ENCODE data around the gene SNTG2. TPM values are rescaled to one million over a fixed set of nuclear protein-coding genes. Genes with fewer than 3 reads are reported as not detected.

The SNTG2 gene
- total RNA-seq, 2 donors from 2014 or later: 2.0 to 5.0 TPM

- DNase-seq (ENCODE audit: low spot score): no peak
- WGBS: 61% methylated on average over 5 of the region's 5 CpGs
- no peak for TF ChIP-seq POLR2AphosphoS5 (IDR thresholded peaks at IDR 0.05)
- TF ChIP-seq CTCF (IDR thresholded peaks at IDR 0.05): no peak
- H3K9me3 ChIP-seq: no peaks in the 10 kb centered on the region
- no peaks in the 10 kb centered on the region for H3K27me3 ChIP-seq (replicated peaks; ENCODE audit: insufficient read depth)
- no peak overlapping the region for H3K27ac ChIP-seq
- H3K36me3 ChIP-seq: no peaks in the 10 kb centered on the region
- intact Hi-C loops (cut with DNase I): no loop called here
- H3K4me1 ChIP-seq (replicated peaks): no peaks in the 10 kb centered on the region
- no peak overlapping the region for H3K4me3 ChIP-seq
These were observed 110.3 kb downstream of the SNTG2 start for GRCh38 chr2:1060987-1061386.

- no peak for DNase-seq (ENCODE audit: low spot score)
- Histone ChIP-seq H3K36me3 (no peaks in the 10 kb centered on the region), H3K9me3 (no peaks in the 10 kb centered on the region), H3K27me3 (replicated peaks; ENCODE audit: insufficient read depth) (no peaks in the 10 kb centered on the region), H3K4me1 (replicated peaks) (no peaks in the 10 kb centered on the region), H3K27ac (no peak overlapping the region), H3K4me3 (no peak overlapping the region)
- WGBS: 94% methylated on average over 8 of the region's 8 CpGs
- TF ChIP-seq CTCF (IDR thresholded peaks at IDR 0.05): no peak
- TF ChIP-seq POLR2AphosphoS5 (IDR thresholded peaks at IDR 0.05): no peak
- TF ChIP-seq POLR2A (IDR thresholded peaks at IDR 0.05): no peak
- intact Hi-C loops (cut with DNase I): no loop called here
These were observed 117.6 kb downstream of the SNTG2 start for GRCh38 chr2:1068241-1068640.

- 43% methylated on average over 7 of the region's 7 CpGs for WGBS
- no peak overlapping the region for H3K27ac ChIP-seq
- H3K4me3 ChIP-seq: no peak overlapping the region
- H3K4me1 ChIP-seq (replicated peaks): no peaks in the 10 kb centered on the region
- no peak for DNase-seq (ENCODE audit: low spot score)
- no peaks in the 10 kb centered on the region for H3K36me3 ChIP-seq
- TF ChIP-seq POLR2AphosphoS5 (IDR thresholded peaks at IDR 0.05): no peak
- H3K9me3 ChIP-seq: no peaks in the 10 kb centered on the region
- no peaks in the 10 kb centered on the region for H3K27me3 ChIP-seq (replicated peaks; ENCODE audit: insufficient read depth)
- intact Hi-C loops (cut with DNase I): no loop called here
These were observed 118.2 kb downstream of the SNTG2 start for GRCh38 chr2:1068822-1069221.

- WGBS: 83% methylated on average over 15 of the region's 15 CpGs
- Histone ChIP-seq H3K27ac (no peak overlapping the region), H3K27me3 (replicated peaks; ENCODE audit: insufficient read depth) (no peaks in the 10 kb centered on the region), H3K4me1 (replicated peaks) (no peaks in the 10 kb centered on the region), H3K4me3 (no peak overlapping the region), H3K36me3 (no peaks in the 10 kb centered on the region), H3K9me3 (no peaks in the 10 kb centered on the region)
- no peak for DNase-seq (ENCODE audit: low spot score)
- intact Hi-C loops (cut with DNase I): no loop called here
- TF ChIP-seq POLR2AphosphoS5 (IDR thresholded peaks at IDR 0.05) (no peak), CTCF (IDR thresholded peaks at IDR 0.05) (no peak), POLR2A (IDR thresholded peaks at IDR 0.05) (no peak)
These were observed 119.2 kb downstream of the SNTG2 start for GRCh38 chr2:1069847-1070246.

- Histone ChIP-seq H3K36me3 (no peaks in the 10 kb centered on the region), H3K4me1 (replicated peaks) (no peaks in the 10 kb centered on the region), H3K9me3 (no peaks in the 10 kb centered on the region), H3K27me3 (replicated peaks; ENCODE audit: insufficient read depth) (no peaks in the 10 kb centered on the region), H3K4me3 (no peak overlapping the region), H3K27ac (no peak overlapping the region)
- 66% methylated on average over 7 of the region's 7 CpGs for WGBS
- intact Hi-C loops (cut with DNase I): no loop called here
- TF ChIP-seq POLR2A (IDR thresholded peaks at IDR 0.05) (no peak), POLR2AphosphoS5 (IDR thresholded peaks at IDR 0.05) (no peak), CTCF (IDR thresholded peaks at IDR 0.05) (no peak)
- no peak for DNase-seq (ENCODE audit: low spot score)
These were observed 120.0 kb downstream of the SNTG2 start for GRCh38 chr2:1070601-1071000.

All from prostate gland (tissue), 2 donors.